Effector memory CD4-positive, alpha-beta T cell (primary cell): ENCODE data around the gene NEDD4L.

Experiments
- DNase-seq, 3 donors: peaks; one replicate each; pipeline ENCODE4 v3.0.0-alpha.2; 2020
- H3K27ac ChIP-seq: 2 replicates; pipeline ENCODE4 v1.7.0; 2013; ENCODE audit warnings: mild to moderate bottlenecking, low read length, moderate library complexity; ENCODE audit not compliant: insufficient read depth, poor library complexity, severe bottlenecking
- H3K27me3 ChIP-seq: replicated peaks from 2 replicates; pipeline ENCODE4 v1.7.0; 2013; ENCODE audit warnings: mild to moderate bottlenecking, low read length; ENCODE audit not compliant: insufficient read depth, control insufficient read depth, poor library complexity, severe bottlenecking
- H3K36me3 ChIP-seq: 2 replicates; pipeline ENCODE4 v1.7.0; 2013; ENCODE audit warnings: mild to moderate bottlenecking, low read length, moderate library complexity; ENCODE audit not compliant: control insufficient read depth, insufficient read depth
- H3K4me1 ChIP-seq: 2 replicates; pipeline ENCODE4 v1.7.0; 2013; ENCODE audit warnings: low read length, mild to moderate bottlenecking; ENCODE audit not compliant: control insufficient read depth, insufficient read depth, poor library complexity, severe bottlenecking
- H3K4me3 ChIP-seq: 2 replicates; pipeline ENCODE4 v1.7.0; 2013; ENCODE audit warnings: low read length, low read depth, mild to moderate bottlenecking; ENCODE audit not compliant: insufficient read depth, poor library complexity, severe bottlenecking
- H3K9me3 ChIP-seq: 2 replicates; pipeline ENCODE4 v1.7.0; 2013; ENCODE audit warnings: mild to moderate bottlenecking, low read length, moderate library complexity; ENCODE audit not compliant: control insufficient read depth

The NEDD4L gene

DNA sequence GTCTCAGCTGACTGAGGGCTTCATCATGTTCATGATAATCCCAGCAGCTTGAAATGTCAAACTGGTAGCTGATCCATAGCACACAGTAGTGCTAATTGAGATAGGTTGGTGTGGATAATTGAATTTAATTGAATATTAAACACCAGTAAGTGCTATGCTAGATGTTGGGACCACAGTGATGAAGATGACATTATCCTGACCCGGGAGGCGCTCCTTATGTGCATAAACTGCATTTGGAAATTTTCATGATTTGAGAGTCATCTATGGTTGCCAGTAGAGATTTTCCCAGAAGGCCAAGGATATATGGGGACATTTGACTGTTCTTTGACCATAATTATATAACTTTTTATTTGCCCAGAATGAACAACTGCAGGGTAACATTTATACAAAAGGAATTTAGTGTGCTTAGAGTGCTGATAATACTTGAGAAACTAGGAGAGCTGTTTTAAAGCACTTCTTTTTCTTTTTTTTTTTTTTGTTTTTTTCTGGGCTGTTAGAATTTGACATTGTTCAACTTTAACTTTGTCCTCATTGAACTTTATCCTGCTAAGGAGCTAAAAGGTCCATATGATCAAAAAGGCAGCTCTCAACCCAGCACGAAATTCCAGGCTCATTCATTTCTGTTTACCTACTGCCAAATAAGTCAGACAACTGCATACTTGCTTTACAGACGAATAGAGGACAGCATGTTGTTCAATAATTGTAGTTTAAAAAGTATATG, 242.8 kb downstream of the NEDD4L start:
- DNase-seq: no peak
- H3K4me1 ChIP-seq: no peaks in the 10 kb centered on the region
- H3K9me3 ChIP-seq: no peaks in the 10 kb centered on the region
- no peak overlapping the region for H3K4me3 ChIP-seq
- H3K27ac ChIP-seq: no peak overlapping the region
- H3K36me3 ChIP-seq: no peaks in the 10 kb centered on the region
- H3K27me3 ChIP-seq: no peaks in the 10 kb centered on the region

DNA sequence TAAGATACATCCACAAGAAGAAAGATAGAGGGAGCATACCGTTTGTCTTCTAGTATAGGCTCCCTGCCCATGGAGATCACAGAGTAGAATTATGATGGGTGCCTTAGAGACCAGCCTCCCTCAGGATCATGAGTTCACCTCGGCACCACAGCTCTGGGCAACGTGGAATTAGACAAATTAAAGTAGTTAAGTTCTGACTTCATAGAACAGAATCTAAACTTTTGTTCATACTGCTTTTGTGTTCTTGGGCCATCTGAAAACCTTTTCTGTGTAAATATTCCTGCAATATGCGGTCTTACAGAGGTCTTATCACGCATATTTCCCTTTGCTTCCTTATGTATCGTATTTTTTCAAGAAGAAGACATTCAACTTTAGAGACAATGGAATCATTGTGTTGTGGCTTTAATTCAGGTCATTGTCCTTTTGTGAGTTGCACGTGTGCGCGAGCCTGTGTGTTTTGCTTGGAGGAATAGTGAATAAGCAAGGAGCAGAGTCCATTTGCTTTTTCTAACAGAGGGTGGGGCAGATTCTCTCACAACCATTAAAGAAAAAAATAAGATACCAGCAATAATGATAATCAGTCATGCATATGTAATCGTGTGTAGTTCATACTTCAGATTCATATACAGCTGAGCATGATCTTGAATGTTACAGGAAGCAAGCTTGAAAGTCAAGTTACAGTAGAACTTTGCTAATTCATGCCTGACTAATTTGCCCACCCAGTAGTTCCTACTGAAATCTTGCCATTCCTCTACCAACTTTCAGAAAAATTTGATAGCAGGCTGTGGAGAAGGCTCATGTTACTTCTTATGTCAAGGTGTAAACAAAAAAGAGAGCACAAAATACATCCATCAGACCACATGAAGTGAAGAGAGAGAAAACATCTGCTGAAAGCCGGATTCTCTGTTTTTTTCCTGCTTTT, 243.6 kb downstream of the NEDD4L start:
- Histone ChIP-seq H3K27me3 (no peaks in the 10 kb centered on the region), H3K9me3 (no peaks in the 10 kb centered on the region), H3K4me3 (no peak overlapping the region), H3K36me3 (no peaks in the 10 kb centered on the region), H3K4me1 (no peaks in the 10 kb centered on the region), H3K27ac (no peak overlapping the region)
- DNase-seq: no peak

DNA sequence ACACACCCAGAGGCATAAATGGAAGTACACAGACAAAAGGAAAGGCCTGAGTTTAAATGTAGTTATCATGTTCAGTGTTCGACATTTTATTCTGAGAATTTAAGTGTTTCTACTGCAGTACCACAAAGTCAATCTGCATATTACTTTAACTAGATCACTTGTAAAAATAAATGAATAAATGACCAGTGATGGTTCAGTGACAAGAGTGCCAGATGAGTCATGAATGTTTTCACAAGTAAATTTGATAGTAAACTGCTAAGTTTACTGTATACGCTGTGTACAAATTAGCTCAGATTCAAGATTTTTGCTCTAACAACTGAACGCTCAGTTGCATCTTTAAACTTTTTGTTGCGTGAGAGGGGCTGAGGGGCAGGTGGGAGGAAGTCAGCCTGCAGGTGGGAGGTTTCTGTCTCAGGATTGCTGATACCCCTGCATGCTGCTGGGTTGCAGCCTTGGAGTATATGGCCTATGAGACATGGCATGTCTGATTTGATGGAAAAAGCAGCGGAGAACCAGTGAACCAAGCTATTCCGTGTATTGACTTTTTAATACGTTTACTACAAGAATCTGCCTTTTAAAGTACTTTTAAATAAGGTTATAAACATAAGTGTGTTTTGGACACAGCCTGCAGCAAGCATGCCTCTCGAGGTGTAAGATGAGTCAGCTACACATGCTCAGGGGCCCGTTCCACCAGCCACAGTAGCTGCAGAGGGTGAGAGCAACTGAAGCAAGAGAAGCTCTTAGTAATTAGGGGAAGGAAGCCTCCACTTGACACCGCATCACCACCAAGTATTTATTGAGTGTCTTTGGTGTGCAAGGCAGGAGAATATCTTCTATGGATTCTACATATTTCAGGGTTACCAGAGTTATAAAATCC, 245.1 kb downstream of the NEDD4L start:
- H3K9me3 ChIP-seq: no peaks in the 10 kb centered on the region
- H3K4me1 ChIP-seq: no peaks in the 10 kb centered on the region
- H3K27ac ChIP-seq: no peak overlapping the region
- DNase-seq: no peak
- no peak overlapping the region for H3K4me3 ChIP-seq
- H3K36me3 ChIP-seq: no peaks in the 10 kb centered on the region
- no peaks in the 10 kb centered on the region for H3K27me3 ChIP-seq

DNA sequence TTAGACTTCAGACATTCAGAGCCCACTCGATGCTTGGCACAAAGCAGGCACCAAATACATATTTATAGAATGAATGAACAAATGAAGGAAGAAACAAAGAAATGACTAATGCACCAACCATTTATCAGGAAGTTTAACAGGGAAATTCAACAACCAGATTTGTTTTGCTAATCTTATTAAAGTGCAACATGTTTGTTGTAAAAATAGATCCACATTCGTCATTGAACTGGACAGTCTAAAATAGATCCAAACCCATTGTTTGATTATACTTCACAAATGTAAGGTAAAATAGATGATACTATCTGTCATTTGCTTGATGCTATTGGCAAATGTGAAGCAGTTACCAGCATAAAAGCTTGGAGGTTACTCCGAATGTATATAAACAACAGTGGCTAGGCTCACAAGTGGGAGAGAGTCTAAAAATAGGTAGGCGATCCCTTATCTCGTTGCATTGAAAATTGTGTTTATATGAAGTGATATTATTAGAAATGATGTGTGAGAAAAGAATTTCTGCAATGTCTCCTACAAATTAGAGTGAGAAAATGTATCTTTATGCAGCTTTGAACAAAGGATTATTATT, 246.2 kb downstream of the NEDD4L start:
- no peaks in the 10 kb centered on the region for H3K4me1 ChIP-seq
- no peaks in the 10 kb centered on the region for H3K9me3 ChIP-seq
- no peak overlapping the region for H3K27ac ChIP-seq
- no peak for DNase-seq
- H3K36me3 ChIP-seq: no peaks in the 10 kb centered on the region
- no peaks in the 10 kb centered on the region for H3K27me3 ChIP-seq
- no peak overlapping the region for H3K4me3 ChIP-seq

DNA sequence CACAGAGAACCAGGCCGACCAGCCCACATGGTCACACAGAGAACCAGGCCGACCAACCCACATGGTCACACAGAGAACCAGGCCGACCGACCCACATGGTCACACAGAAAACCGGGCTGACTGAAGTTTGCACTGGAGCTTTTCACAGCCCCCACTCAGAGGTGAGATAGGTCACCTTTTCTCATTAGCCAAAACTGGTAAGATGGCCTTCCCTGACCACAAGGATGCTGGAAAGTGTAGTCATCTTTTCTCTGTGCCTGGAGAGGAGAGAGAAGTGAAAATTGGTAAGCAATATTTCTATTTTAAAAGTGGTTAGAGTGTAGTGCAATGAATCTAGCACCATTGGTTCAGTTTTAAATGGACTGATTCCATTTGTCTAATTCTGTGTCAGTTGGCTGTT, 247.1 kb downstream of the NEDD4L start:
- Histone ChIP-seq H3K36me3 (no peaks in the 10 kb centered on the region), H3K4me1 (no peaks in the 10 kb centered on the region), H3K4me3 (no peak overlapping the region), H3K9me3 (no peaks in the 10 kb centered on the region), H3K27ac (no peak overlapping the region), H3K27me3 (no peaks in the 10 kb centered on the region)
- DNase-seq: no peak

DNA sequence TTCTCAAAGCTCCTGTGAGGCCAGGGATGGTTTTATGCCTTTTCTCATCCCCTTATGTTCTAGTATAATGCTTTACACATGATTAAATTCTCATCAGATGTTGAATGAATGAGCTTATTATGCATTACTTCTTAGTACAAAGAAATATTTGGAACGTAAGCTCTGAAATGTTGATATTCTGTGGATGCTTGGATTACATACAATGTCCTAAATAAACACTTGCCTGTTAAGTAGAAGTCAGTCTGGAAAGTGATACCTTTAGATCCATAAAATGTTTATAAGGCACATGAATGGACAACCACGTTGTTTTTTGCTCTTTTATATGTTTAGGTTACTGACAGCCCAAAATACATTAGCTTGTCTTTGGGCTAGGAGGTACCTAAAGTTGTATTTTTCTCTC, 248.6 kb downstream of the NEDD4L start:
- Histone ChIP-seq H3K27ac (no peak overlapping the region), H3K9me3 (no peaks in the 10 kb centered on the region), H3K27me3 (no peaks in the 10 kb centered on the region), H3K4me1 (no peaks in the 10 kb centered on the region), H3K4me3 (no peak overlapping the region), H3K36me3 (no peaks in the 10 kb centered on the region)
- DNase-seq: no peak

DNA sequence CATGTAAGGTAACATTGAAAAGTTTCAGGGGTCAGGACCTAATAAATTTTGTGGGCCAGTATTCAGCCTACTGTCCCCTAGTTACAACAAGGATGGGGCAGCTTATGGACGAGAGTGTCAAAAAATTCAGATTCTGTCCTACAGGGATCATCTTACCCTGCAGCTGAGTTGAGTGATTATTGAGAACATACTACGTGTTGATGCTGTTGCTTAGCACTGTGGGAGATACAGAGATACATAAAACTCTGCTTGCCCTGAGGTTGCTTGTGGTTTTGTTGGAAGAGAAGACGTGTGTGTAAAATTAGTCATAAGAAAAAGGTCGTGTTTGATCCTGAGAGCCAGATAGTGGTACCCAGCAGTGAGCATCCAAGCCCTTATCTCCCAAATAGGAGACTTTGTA, 253.2 kb downstream of the NEDD4L start:
- H3K4me1 ChIP-seq: no peaks in the 10 kb centered on the region
- no peak for DNase-seq
- no peaks in the 10 kb centered on the region for H3K9me3 ChIP-seq
- no peak overlapping the region for H3K4me3 ChIP-seq
- no peaks in the 10 kb centered on the region for H3K36me3 ChIP-seq
- H3K27me3 ChIP-seq: no peaks in the 10 kb centered on the region
- H3K27ac ChIP-seq: no peak overlapping the region

DNA sequence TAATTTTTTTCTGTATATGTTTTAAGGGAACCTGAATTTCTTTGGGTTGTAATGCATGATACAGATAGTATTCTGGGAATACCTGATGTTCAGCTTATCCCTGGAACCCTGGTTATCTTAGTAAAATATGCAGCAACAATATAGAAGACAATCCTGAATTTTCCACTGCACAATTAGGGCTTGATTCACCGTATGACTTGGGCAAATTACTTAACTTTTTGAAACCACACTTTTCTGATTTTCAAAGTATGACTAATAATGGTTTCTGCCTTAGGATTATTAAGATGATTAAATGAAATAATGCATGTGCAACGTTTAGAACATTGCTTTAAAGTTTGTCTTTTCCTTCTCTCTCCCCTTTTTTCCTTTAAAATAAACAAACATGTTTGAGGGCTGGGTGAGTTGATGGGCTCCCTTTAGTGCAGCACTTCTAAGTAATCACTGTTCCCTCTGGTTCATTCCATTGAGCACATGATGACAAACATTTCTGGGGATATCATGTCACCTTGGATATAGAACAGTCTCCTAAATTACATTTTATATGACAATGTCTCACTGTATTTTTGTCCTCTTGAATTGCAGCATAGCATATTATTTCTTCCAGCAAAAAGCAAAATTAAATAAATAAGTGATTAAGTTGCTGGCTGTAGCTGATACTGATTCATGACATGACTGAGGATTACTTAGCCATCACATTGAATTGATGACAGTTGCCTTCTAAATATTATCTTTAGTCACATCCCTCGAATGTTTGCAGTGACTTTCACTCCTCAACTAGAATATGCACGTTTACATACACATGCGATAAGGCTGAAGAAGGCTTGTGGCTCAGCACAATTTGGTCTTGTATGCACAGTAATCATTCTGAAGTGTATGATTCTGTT, 254.5 kb downstream of the NEDD4L start:
- Histone ChIP-seq H3K4me1 (no peaks in the 10 kb centered on the region), H3K27me3 (no peaks in the 10 kb centered on the region), H3K9me3 (no peaks in the 10 kb centered on the region), H3K36me3 (no peaks in the 10 kb centered on the region), H3K27ac (no peak overlapping the region), H3K4me3 (no peak overlapping the region)
- DNase-seq: no peak

DNA sequence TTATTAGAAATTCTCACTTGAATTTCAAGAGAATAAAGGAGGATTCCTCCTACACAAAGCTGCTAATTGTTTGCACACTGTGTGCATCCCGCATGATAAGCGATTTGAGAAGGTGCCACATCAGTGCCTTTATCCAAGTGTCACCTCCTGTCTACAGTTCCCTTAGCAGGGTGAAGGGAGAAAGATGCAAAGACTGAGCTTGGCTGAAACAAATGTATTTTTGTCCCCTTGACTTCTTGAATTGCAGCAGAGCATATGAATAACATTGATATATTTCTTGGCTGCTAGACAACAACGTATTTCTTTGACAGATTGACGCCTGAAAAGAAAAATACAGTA, 255.1 kb downstream of the NEDD4L start:
- Histone ChIP-seq H3K27me3 (no peaks in the 10 kb centered on the region), H3K4me1 (no peaks in the 10 kb centered on the region), H3K9me3 (no peaks in the 10 kb centered on the region), H3K4me3 (no peak overlapping the region), H3K36me3 (no peaks in the 10 kb centered on the region), H3K27ac (no peak overlapping the region)
- DNase-seq: no peak
